CD4-positive, alpha-beta T cell treated with Interleukin-2 at 100 ng/mL for 4 hours (primary cell): ENCODE data around the gene INKA1.
"Not testable (repeated sequence)": the region's sequence is repeated elsewhere in the genome, so short reads cannot be mapped to it uniquely, and the experiment has no call there.

ENCODE experiments used
- DNase-seq: peaks from one replicate; pipeline ENCODE4 v3.0.0-alpha.2; 2020; ENCODE audit warnings: low spot score

The INKA1 gene

DNA sequence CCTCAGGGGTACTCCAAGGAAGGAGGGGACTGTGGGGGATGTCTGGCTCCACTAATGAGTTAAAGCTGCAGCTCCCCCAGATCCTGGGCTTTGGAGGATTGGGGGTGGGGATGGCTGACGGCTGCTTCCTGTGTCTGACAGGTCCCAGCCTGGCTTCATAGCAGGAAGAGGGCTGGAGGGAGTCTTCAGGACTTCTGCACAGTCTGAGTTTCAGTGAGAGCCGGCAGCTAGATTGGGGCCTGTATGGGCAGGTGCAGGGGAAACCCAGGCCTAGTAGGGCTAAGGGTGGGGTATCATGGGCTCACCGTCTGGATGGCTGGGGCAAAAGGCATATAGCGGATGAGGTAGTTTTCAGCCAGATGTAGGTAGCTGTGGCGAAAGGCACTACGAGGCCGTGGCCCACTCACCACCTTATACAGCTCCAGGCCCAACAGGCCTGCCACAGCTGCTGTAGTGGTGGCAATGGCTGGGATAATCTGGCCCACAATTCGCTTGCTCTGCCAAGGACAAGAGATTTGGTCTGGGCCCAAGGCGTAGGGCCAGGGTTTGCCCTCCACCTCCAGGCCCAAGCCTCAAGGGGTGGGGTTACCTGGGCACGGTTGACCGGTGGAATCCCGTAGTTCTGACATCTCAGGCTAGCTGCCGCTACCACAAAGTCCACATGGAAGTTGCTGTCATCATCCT, 4.5 kb downstream of the INKA1 start:
- DNase-seq, result no peak

DNA sequence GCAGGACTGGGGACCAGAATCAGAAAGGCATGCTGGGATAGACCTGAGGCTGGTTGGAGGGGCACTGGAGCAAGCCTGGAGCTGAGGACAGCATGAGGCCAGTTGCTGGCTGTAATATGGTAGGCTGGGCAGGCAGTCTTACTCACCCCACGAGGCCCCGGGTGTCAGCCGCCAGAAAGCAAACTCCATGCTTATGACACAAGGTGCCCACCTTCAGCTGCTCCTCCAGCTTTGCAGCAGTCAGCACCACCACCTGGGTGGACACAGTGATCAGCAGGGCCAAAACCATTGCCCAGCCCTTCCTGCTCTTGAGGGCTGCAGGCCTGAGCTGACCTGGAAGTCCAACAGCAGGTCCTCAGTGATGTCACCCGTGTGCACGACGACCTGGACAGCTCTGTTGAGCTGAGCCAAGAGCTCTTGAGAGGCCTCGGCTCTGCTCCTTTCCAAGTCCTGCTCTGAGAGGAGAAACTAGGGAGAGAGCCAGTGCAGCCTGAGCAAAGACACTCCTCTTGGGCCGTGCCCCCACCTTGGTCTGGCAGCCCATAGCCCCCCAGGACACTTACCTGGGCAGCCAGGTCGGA, 9.9 kb downstream of the INKA1 start:
- no peak for DNase-seq

DNA sequence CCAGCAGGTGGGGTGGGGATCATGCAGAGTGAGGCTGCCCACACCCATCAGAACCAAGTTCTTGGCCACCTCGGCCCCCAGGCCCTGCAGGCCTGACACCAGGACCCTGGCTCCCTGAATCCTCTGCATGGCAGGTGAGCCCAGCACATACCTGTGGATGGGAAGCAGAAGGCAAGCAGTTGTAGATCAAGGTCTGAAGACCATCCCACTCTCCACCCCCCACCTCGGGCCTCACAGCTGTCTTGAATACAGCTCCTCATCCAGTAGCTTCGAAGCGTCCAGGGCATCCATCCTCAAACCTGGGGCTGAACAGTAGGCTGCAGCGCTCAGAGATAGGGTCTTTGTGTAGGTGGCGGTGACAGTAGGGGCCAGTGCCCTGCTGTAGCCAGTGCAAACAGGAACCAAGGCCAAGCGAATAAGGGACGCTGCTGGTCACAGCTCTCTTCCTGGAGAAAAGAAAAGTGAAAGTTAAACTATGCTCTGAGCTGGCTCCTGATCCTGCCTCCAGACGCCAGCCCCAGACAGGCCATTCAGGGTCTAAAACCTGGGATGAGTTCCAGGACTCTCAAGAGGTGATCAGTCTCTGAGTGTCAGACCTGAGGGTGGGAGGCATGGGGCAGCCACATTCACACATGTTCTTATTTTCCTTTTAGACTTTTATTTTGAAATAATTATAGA, 10.6 kb downstream of the INKA1 start, which contains the start of gene UBA7:
Gene UBA7, minus strand, starts transcription at position 457 of the 678 bp plus-strand sequence. Its CDS starts 166 bp downstream, at position 291.
- DNase-seq, result peak; percentile 50

DNA sequence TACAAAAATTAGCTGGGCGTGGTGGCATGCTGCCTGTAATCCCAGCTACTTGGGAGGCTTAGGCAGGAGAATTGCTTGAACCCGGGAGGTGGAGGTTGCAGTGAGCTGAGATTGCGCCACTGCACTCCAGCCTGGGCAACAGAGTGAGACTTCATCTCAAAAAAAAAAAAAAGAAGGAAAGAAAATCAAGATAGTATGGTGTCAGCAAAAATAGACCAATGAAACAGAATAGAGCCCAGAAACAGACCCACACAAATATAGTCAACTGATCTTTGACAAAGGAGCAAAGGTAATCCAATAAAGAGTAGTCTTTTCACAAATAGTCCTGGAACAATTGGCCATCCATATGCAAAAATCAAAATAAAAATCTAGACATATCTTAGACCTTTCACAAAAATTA, 20.1 kb downstream of the INKA1 start:
- not testable (repeated sequence) for DNase-seq

DNA sequence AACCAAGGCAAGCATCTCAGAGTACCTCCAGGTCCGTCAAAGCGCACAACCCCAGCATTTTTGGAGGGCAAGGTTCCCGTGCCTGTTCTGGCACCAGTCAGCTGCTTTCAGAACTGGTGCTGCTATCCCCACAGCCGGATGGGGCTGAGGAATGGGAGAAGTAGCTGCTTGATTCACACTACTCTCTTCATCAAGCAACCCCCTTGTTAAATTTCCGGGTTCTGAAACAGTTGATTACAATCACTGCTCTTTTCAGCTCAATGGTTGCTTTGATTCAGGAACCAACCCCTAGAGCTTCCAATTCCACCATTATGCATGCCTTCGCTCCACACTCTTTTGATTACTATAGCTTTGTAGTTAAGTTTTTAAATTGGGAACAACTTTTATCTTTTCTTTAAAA, 23.0 kb downstream of the INKA1 start:
- DNase-seq, result no peak

DNA sequence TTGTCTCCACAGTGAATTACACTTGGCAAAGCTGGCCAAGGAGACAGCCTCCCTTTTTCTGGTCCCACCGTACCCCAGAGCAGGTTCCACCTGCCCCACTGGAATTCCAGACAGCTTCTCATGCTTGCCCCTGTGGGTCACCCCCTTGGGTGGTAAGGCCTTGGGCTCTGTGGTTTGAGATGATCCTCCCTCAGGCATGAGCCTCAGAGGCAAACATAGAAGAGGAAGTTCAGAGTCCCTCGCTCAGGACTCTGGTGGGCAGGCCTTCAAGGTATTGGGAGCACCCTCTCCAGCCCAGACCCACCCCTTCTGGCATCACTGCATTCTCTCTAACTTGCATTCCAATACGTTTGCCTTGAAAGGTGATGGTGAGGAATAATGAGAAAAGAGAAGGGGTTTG, 28.3 kb downstream of the INKA1 start:
- DNase-seq, result no peak

DNA sequence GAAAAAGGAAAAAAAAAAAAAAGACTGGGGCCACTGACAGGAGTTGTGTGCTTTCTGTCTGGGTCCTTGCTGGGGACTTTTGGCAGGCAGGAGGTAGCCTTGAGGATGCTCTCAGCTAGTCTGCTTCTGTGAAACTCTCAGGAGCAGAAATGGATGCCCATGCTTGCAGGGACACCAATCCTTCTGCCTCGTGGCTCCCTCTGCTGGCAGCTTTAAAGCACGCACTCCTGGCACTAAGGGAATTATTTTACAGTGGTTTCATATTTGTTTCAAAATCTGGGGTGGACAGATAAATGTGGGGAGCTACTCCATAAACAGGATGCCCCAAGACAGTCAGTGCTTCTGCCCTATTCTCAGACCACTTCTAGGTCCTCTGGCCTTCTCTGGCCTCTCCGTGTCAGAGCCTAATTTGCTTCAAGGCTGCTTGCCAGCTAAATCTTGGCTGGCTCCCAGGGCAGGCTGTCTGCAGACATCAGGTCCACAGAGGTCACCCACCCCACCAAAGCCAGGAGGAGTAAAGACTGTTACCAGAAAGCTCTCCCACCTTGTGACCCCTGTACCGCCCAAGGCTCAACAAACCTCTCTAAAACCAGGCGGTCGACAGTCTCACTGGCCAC, 36.2 kb downstream of the INKA1 start:
- peak; percentile 88 for DNase-seq

DNA sequence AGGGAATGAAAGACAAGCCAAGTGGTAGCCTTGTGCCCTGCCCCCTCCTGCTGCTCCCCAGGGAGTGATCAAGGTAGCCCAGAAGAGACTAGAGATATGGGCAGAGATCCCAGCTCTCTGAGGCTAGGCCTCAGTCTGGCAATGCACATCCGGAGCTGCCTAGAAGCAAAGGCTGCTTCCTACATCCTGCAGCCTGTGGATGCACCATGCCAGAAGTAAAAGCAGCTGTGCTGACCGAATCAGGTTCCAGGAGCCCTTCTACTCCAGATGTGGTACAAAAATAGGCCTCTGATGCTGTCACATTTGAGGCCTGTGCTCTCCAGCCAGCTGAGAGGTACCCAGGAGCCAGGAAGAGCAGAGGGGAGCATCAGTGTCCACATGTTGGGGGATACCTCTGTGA, 37.3 kb downstream of the INKA1 start:
- DNase-seq, result no peak

DNA sequence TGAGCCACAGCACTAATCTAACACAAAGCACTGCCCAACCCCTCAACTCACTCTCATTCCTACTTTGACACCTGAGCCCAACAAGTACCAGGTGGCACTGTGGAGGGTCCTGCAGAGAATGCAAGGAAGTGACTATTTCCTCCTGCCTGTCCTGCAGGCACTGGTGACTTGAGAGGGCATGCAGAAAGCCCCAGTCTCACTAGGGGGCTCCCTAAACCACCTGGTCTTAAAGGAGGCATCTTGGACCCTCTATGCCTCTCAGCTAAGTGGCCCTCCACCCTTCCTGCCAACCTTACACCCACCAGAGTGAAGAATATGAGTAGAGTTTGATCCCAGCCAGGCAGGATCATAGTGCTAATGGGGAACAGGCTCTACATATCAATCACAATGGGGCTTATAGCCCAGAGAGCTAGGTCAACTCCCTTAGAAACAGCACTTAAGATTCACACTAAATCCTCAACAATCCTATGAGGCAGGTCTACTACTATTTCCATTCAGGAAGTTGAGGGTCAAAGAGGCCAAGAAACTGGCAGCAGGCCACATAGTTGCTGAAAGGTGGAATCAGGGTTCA, 38.1 kb downstream of the INKA1 start:
- DNase-seq, result no peak

DNA sequence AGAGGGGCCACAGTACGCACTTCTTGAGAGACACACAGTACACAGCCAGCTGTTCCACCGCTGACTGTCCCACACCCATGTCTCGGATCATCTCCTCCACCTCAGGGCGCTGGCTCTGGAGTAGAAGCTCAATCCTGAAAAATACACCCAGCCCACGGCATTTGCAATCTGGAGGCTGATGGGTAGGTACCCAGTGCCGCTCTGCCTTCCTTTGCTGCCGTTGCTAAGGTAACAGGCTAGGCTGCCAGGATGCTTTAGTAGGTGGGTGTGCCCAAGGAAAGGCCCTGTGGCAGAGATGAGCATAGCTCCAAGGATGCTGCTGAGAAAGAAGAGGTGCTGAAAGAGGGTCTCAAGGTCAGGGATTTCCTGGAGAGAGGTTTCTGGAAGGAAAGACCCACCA, 38.7 kb downstream of the INKA1 start:
- DNase-seq, result no peak

DNA sequence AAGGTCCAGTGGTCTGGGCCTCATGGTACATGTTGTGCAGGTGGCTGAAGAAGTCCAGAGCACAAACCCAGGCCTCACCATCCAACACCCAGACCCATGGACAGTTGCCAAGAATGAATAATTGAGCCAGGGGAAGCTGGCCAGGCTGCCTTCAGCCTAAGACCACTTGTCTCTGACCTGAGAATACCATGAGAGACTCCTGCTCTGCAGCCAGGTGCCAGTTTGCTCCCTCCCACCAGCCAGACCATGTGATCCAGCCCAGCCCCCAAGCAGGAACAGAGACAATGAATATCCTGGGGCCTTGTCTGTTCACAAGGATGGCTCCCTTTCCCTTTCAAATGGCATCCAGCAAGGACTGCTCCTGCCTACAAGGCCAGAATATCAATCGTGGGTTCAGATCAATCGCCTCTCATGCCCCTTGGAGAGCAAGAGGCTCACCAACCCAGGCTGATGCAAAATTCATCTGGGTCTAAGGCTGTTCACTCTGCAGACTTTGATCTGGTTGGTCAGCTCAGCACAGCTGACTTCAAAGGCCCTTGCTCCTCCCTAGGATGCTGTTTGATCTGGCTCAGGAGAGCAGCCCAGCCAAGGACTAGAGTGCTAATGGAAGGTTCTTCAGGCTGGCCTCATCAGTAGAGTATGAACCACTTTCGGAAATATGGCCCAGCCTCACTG, 39.9 kb downstream of the INKA1 start:
- no peak for DNase-seq

DNA sequence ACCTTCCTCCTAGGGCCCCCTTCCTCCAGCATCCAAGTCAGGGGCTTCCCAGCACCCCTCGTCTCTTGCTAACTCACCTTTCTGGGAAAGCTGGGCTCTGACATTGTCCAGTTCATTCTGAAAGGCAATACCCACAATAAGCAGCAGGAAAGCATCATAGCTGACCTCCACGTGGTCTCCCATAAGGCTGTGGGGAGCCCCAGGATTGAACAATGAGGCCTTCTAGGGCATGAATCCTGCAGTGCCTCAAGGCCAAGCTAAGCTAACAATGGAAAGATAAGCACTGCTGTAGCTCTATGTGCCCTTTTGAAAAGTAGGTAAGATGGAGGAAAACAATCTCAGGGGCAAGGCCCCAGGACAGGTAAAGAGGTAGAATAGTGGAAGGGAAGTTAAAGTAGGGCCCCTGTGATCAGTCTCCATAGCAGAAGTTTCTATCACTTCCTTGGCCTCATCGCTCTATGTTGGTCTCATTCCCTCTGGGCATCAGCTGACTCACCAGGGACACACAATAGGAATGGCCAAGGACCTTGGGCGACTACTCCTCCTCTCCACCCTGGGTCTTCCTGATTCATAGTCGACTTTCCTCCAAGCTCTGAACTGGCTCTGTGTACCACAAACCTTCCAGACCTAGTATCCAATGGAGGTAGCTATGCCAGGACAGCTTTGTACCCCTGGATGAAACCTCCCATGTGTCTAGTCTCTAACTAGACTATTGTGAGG, 41.6 kb downstream of the INKA1 start:
- no peak for DNase-seq

DNA sequence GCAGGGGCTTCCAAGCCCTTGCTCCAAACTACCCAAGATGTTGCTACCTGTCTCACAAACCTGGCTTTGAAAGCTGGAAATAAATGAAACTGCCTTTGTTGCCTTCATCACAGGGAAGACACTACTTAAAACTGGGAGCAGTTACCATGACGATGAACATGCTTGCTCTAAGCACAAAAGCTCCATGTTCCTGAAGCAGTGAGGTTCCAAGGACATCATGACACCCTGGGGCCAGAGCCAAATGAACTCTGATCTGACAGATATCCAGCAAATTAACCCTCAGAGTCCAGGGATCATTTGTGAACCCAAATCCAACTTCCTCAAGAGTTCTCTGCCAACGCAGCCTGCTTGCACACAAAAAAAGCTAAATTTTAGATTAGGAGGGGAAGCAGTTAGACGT, 42.6 kb downstream of the INKA1 start:
- DNase-seq, result no peak
